ENCODE data around the gene UBTD1. TPM values are rescaled to one million over a fixed set of nuclear protein-coding genes. Genes with fewer than 3 reads are reported as not detected.

Gene UBTD1
- total RNA-seq, 2 experiments from 2014 or later: 1.6 to 2.1 TPM

DNA sequence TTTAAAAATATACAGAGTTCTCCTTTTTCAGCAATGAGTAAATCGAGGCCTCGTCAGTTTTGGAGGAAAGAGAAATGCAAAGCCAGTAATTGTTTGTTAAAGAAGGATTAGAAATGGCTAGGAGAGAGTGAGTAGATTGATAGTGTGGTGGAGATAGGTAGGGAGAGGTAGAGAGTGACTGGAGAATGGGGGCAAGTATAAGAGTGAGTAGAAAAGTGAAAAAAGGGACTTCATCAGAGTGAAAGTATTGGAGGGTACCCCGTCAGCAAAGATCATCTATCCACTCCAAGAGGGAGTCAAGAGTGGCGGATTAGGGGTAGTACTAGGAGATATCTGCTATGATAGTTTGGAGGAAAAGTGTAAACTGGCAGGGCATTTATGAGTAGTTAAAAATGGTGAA, 64.6 kb downstream of the UBTD1 start:
- POLR2A ChIA-PET: no interaction called here
- no peaks in the 10 kb centered on the region for H3K4me1 Mint-ChIP-seq (ENCODE audit: low read depth)
- H3K27me3 Mint-ChIP-seq: no peaks in the 10 kb centered on the region
- ATAC-seq: no peak
- H3K4me3 Mint-ChIP-seq: no peak overlapping the region
- TF ChIP-seq, protein P1, sequence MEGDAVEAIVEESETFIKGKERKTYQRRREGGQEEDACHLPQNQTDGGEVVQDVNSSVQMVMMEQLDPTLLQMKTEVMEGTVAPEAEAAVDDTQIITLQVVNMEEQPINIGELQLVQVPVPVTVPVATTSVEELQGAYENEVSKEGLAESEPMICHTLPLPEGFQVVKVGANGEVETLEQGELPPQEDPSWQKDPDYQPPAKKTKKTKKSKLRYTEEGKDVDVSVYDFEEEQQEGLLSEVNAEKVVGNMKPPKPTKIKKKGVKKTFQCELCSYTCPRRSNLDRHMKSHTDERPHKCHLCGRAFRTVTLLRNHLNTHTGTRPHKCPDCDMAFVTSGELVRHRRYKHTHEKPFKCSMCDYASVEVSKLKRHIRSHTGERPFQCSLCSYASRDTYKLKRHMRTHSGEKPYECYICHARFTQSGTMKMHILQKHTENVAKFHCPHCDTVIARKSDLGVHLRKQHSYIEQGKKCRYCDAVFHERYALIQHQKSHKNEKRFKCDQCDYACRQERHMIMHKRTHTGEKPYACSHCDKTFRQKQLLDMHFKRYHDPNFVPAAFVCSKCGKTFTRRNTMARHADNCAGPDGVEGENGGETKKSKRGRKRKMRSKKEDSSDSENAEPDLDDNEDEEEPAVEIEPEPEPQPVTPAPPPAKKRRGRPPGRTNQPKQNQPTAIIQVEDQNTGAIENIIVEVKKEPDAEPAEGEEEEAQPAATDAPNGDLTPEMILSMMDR (IDR thresholded peaks at IDR 0.05): no peak
- no peak for DNase-seq
- intact Hi-C loops (cut with micrococcal nuclease): no loop called here
- H3K9me3 Mint-ChIP-seq: peaks cover 4% of the 10 kb centered on the region
- CTCF ChIA-PET: no interaction called here
- no peak overlapping the region for H3K27ac Mint-ChIP-seq
- H3K36me3 Mint-ChIP-seq (ENCODE audit: low read depth): no peaks in the 10 kb centered on the region

DNA sequence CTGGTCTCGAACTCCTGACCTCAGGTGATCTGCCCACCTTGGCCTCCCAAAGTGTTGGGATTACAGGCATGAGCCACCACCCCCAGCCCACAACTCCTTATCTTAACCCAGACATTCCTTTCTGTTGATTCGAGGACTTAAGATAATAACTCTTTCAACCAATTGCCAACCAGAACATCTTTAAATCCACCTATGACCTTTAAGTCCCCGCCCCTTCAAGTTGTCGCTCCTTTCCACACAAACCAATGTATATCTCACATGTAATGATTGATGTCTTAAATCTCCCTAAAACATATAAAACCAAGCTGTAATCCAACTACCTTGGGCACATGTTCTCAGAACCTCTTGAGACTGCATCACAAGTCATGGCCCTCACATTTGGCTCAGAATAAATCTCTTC, 66.1 kb downstream of the UBTD1 start:
- H3K4me1 Mint-ChIP-seq (ENCODE audit: low read depth): no peaks in the 10 kb centered on the region
- peaks cover 4% of the 10 kb centered on the region for H3K9me3 Mint-ChIP-seq
- H3K36me3 Mint-ChIP-seq (ENCODE audit: low read depth): no peaks in the 10 kb centered on the region
- ChIA-PET CTCF (interaction anchor here (0.9 kb wide), 1 partner anchor 12 kb away, joined by 3 read pairs; no protein-coding TSS in a partner anchor), POLR2A (no interaction called here)
- no peaks in the 10 kb centered on the region for H3K27me3 Mint-ChIP-seq
- TF ChIP-seq, protein P1 (IDR thresholded peaks at IDR 0.05): no peak
- no peak for ATAC-seq
- H3K4me3 Mint-ChIP-seq: no peak overlapping the region
- H3K27ac Mint-ChIP-seq: no peak overlapping the region
- DNase-seq: no peak
- intact Hi-C loops (cut with micrococcal nuclease): no loop called here

DNA sequence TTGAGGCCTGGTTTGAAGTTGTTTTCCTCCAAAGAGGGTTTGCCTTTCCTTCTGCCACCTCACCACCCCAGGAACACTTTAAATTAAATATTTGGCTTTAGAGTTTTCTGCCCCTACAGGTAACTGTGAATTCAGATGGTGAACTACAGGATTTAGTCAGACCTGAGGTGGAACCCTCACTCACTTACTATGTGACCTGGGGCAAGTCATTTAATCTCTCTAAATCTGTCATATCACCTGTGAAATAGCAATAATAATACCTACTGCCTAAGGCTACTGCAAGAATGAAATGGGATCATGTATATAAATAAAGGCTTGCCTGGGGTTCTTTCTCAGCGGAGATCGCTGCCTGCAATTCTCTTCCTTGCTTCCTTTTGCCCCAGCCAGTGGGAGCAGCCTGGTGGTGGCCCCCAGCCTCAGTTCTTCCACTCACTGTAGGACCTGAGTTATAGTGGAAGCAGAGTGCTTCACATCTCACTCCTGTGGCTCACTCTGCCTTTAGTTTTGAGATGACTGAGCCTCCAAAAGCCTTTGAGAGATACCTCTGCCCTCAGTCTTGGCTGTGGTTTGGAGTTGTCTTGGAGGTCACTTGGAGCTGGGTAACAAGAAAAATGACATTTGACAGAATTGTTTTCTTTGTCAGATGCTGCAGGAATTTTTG, 67.7 kb downstream of the UBTD1 start:
- POLR2A ChIA-PET: no interaction called here
- peaks cover 4% of the 10 kb centered on the region for H3K9me3 Mint-ChIP-seq
- no peaks in the 10 kb centered on the region for H3K4me1 Mint-ChIP-seq (ENCODE audit: low read depth)
- no peak overlapping the region for H3K27ac Mint-ChIP-seq
- TF ChIP-seq, protein P1 (IDR thresholded peaks at IDR 0.05): no peak
- ATAC-seq (no peak), DNase-seq (no peak)
- CTCF ChIA-PET: interaction anchor here (1.6 kb wide), 1 partner anchor 13 kb away, joined by 5 read pairs; no protein-coding TSS in a partner anchor
- H3K36me3 Mint-ChIP-seq (ENCODE audit: low read depth): no peaks in the 10 kb centered on the region
- H3K27me3 Mint-ChIP-seq: no peaks in the 10 kb centered on the region
- intact Hi-C loops (cut with micrococcal nuclease): no loop called here
- no peak overlapping the region for H3K4me3 Mint-ChIP-seq

DNA sequence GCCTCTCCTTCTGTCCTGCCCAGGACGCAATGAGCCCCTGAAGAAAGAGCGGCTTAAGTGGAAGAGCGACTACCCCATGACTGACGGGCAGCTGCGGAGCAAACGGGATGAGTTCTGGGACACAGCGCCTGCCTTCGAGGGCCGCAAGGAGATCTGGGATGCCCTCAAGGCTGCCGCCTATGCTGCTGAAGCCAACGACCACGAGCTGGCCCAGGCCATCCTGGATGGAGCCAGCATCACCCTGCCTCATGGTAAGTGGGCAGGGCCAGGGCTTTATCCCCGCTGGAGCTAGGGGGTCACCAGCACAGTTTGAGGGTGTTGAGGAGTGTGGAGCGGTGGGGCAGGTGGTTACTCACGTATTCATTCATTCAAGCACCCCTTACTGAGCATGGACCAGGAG, 69.2 kb downstream of the UBTD1 start:
- TF ChIP-seq, protein P1 (IDR thresholded peaks at IDR 0.05): no peak
- DNase-seq: no peak
- intact Hi-C loops (cut with micrococcal nuclease): no loop called here
- ATAC-seq: no peak
- POLR2A ChIA-PET: no interaction called here
- Mint-ChIP-seq H3K4me3 (no peak overlapping the region), H3K27ac (no peak overlapping the region), H3K9me3 (no peaks in the 10 kb centered on the region), H3K27me3 (no peaks in the 10 kb centered on the region), H3K36me3 (ENCODE audit: low read depth) (no peaks in the 10 kb centered on the region), H3K4me1 (ENCODE audit: low read depth) (no peaks in the 10 kb centered on the region)
- CTCF ChIA-PET: no interaction called here

DNA sequence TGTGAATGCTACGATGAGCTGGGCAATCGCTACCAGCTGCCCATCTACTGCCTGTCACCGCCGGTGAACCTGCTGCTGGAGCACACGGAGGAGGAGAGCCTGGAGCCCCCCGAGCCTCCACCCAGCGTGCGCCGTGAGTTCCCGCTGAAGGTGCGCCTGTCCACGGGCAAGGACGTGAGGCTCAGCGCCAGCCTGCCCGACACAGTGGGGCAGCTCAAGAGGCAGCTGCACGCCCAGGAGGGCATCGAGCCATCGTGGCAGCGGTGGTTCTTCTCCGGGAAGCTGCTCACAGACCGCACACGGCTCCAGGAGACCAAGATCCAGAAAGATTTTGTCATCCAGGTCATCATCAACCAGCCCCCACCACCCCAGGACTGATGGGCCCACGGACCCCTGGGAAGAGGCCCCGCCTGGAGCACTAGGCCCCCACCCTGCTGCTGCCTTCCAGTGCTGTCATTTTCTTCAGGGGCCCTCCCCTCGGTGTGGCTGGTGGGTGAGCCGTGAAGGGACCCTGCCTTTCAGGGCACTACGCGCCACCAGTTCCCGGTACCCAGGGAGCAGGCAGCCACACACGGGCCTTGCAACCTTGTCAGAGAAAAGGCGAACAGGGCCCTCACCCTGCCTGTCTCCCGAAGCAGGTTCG, 71.5 kb downstream of the UBTD1 start:
- intact Hi-C loops (cut with micrococcal nuclease): no loop called here
- ChIA-PET POLR2A (no interaction called here), CTCF (interaction anchor here (3.1 to 4.6 kb wide), 2 partner anchors 16 to 42 kb away, joined by 16 to 26 read pairs; no protein-coding TSS in a partner anchor)
- DNase-seq (no peak), ATAC-seq (no peak)
- Mint-ChIP-seq H3K36me3 (ENCODE audit: low read depth) (no peaks in the 10 kb centered on the region), H3K27me3 (no peaks in the 10 kb centered on the region), H3K4me1 (ENCODE audit: low read depth) (no peaks in the 10 kb centered on the region), H3K4me3 (no peak overlapping the region), H3K27ac (no peak overlapping the region), H3K9me3 (no peaks in the 10 kb centered on the region)
- TF ChIP-seq, protein P1 (IDR thresholded peaks at IDR 0.05): no peak
